Activated CD8-positive, alpha-beta memory T cell treated with anti-CD3 and anti-CD28 coated beads, Interleukin-2, amount 50 U/mL, for 24 hours (primary cell): Measurements from ENCODE around the gene FER1L5.

ENCODE experiments used
- DNase-seq: peaks from one replicate; pipeline ENCODE4 v3.0.0-alpha.2; 2020; ENCODE audit errors: extremely low read depth

Gene FER1L5

DNA sequence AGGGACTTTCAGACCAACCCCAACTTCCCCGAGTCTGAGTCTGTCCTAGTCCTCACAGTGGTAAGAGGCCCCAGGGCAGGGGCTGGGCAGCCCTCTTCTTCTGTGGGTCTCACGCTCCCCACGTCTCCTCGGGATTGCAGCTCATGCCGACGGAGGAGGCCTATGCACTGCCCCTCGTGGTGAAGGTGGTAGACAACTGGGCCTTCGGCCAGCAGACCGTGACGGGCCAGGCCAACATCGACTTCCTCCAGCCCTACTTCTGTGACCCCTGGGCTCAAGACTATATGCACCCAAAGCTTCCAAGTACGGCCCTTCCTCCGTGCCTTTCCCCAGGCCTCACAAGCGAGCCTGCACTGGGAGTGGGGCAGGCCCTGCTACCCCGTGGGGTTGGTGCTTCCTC lies 53.0 kb downstream of the FER1L5 start:
- DNase-seq, result no peak

GRCh38 chr2:96697476-96697875 lies 54.9 kb downstream of the FER1L5 start:
- DNase-seq, result no peak

- DNase-seq, result no peak
Measured at GRCh38 chr2:96698221-96698861, 55.8 kb downstream of the FER1L5 start.

DNA sequence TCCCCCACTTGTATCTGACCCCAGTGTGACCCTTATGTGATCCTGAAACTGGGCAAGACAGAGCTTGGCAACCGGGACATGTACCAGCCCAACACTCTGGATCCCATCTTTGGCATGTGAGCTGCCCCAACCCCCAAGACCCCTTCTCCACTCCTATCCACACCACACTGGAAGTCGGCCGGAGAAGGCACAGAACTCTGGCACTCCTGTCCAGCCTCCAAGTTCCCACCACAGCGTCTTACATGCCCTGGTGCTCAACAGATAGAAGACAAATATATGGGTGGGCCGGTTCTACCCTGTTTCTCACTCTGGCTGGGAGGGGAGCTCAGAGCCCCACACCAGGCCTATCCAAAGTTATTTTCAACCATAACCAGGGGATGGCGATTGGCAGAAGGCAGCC lies 56.5 kb downstream of the FER1L5 start:
- DNase-seq, result no peak

GRCh38 chr2:96699621-96700020 lies 57.1 kb downstream of the FER1L5 start:
- no peak for DNase-seq

DNA sequence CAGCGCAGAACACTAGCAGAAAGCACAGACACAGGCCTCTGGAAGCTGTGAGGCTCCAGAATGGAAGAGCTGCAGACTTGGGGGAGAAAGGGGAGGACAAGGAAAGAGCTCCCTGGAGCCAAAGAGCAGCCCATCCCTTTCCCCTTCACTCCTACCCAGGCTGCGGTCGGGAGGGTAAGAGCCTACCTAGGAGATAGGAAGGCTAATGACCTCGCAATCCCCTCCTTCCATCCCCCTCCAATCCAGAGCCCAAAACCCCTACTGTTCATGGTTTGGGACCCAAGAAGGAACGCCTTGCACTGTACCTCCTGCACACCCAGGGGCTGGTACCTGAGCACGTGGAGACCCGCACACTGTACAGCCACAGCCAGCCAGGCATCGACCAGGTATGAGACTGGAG lies 57.5 kb downstream of the FER1L5 start:
- DNase-seq, result no peak

DNA sequence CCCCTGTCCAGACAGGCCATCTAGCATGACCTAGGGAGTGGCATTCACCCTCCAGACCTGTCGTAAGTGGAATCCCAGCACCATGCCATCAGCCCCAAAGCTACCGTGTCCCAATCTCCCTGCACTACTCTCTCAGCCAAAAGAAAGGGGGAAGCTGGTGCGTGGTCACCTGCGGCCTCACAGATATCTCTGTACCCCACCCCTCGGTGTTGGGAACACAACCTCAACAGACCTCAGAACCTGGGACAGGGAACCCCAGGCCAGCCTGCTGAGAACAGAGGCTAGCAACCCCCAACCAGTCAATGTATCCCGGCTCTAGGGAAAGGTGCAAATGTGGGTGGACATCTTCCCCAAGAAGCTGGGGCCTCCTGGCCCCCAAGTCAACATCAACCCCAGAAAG lies 59.1 kb downstream of the FER1L5 start:
- no peak for DNase-seq

DNA sequence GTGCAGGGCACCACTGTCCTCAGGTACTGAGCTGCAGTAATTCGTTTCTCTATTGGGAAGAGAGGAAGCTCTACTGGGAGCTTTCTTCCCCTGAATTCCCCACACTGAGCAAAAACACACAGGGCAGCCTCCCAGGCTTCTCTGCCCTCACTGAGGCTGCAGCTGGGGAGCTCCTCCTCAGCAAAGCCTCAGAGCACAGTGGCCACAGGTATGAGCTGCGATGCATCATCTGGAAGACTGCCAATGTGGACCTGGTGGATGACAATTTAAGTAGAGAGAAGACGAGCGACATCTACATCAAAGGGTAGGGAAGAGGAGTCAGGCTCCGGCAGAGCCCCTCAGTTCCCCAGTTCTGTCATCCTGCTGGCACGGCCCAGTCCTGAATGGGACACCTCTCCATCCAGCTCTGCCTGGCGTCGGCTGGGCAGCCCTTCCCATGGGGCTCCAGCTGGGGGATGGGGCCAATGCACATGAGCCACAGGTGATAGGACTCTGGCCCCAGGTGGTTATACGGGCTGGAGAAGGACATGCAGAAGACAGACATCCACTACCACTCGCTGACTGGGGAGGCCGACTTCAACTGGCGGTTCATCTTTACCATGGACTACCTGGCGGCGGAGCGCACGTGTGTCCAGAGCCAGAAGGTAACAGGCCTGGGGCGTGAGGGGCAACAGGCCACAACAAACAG lies 59.7 kb downstream of the FER1L5 start:
- DNase-seq, result no peak

DNA sequence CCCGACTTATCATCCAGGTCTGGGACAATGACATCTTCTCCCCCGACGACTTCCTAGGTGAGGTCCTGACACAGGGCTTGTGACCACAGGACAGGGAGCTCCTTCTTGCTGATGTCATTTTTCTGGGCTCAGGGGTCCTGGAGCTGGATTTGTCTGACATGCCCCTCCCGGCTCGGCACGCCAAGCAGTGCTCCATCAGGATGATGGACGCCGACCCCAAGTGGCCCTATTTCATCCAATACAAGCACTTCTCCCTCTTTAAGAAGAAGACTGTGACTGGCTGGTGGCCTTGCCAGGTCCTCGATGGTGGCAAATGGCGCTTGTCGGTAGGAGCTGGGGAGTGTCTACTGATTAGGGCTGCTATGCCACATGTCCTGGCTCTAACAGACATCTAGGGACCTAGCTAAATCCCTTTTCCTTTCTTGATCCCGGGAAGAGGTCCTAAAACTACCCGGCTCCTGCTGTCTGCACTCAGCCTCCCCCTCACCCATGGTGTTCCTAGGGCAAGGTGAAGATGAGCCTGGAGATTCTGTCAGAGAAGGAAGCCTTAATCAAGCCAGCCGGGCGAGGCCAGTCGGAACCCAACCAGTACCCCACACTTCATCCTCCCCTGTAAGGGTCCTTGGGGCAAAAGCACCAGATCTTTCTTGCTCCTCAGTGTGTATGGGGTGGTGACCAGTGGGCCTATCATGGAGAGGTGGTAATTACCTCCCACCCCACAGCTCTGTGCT lies 60.6 kb downstream of the FER1L5 start:
- no peak for DNase-seq

DNA sequence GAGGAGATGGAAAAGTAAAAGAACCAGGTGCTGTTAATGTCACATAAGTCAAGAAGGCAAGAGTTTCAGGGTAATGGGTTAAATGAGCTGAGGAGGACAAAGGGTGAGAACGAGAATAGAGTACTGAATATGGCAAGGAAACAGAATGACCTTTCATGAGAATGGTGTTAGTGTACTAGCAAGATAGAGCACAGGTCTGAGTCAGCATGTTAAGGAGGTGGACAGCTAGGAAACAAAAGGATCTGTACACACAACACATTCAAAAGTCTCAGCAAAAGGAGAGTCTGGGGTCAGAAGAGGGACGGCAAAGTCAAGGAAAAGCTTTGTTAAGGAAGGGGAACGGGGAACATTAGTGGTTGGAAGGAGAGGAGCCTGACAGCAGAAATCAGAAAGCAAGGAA lies 68.4 kb downstream of the FER1L5 start:
- no peak for DNase-seq

GRCh38 chr2:96715658-96716057 lies 73.1 kb downstream of the FER1L5 start:
- no peak for DNase-seq

- DNase-seq, result no peak
Measured at GRCh38 chr2:96716388-96716787, 73.8 kb downstream of the FER1L5 start.

DNA sequence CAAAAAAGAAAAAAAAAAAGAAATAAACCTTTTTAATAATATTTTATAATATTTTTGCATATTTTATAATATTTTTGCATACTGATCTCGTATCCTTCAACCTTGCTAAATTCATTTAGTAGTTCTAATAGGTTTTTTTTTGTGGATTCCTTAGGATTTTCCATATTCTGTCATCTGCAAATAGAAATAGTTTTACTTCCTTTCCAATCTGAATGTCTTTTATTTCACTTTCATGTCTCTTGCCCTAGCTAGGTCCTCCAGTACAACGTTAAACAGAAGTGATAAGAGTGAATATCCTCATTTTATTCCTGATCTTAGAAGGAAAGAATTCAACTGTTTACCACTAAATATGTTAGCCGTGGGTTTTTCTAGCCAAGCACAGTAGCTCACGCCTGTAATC lies 83.6 kb downstream of the FER1L5 start:
- DNase-seq, result no peak

DNA sequence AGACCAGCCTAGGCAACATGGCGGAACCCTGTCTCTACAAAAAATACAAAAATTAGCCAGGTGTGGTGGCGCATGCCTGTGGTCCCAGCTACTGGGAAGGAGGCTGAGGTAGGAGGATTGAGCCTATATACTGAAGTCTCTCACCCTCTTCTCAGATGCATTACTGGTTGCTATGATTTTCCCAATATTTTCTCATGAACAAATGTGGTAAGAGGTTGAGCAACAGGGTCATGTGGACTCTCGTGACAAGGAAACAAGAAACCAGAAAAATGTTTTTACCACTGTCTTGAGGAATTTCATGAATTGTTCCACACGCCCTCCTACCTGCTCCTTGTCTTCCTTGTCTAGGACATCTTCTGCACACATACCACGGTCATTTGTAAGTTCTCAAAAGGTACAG lies 84.9 kb downstream of the FER1L5 start:
- no peak for DNase-seq

GRCh38 chr2:96729748-96730147 lies 87.2 kb downstream of the FER1L5 start:
- DNase-seq, result no peak

DNA sequence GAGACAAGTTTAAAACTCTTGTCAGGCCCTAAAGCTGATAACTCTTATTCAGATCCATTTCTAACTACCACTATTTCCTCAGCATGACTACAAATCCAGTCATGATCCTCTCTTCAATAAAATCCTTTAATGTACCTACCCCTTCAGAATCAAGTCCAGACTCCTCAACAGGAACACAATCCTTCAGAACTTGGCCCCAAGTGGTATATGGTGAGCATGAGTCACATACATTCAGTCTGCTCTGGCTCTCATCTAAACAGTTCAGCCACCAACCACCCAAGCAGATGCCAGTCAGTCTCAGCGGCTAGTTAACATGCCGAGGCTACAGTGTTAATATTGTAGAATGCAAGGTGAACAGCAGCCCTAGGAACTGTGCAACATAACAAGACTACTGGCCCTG lies 87.6 kb downstream of the FER1L5 start:
- DNase-seq, result no peak

GRCh38 chr2:96733931-96734330 lies 91.4 kb downstream of the FER1L5 start:
- no peak for DNase-seq

DNA sequence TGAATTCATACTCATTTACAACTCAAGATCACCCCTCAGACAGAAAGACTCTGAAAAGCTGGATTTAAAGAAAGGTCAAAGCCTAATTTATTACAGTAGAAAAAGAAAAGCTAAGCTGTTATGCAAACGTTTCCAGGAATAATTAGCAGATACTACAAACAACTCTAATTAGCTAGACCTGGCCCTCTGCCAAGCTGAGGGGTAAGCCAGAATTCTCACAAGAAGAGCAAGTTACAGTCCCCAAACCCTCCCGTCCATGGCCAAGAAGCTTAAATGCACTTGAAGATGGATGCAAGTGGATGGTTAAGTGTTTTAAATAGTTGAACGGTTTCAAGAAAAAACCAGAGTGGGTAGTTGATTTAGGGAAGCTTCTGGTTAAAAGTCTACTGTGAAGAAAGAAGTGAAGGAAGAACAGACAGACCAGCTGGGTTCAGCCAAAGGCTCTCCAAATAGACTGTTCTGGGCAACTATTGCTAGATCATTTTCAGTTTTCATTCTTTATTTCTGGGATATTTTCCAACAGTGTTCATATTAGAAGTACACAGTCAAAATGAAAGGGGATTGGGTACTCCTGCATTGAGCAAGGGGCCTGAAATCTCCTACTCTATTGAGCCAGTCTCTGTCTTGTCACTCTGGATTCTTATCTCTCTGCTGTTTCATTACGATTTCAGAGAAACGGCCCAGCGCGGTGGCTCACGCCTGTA lies 92.5 kb downstream of the FER1L5 start:
- DNase-seq, result no peak

GRCh38 chr2:96737251-96737650 lies 94.7 kb downstream of the FER1L5 start:
- DNase-seq, result no peak

- DNase-seq, result no peak
Measured at GRCh38 chr2:96737831-96738230, 95.3 kb downstream of the FER1L5 start.

DNA sequence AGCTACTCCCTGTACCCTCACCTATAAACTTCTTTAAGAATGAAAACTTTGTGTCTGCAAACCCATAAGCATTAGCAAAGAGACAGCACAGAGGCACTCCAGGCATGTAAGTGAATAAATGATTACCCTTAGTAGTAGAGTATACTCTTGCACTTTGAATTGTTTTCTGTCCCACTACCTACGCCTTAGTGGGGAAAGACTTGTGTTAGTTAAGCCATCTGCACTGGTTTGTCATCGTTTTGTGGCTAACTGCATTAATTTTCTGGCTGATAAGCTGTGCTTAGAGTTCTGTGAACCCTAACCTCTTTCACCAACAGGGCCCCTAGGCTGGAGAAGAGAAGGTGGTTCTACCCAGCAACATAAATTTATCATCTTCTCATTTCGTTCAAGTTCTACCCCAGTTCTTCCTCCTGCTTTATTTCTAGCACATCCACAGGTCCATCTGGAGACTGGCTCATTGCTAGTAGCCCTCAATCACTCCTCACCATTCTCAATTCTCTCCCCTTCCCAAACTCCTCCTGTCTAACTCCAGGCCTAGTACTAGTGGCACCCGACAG lies 96.6 kb downstream of the FER1L5 start:
- no peak for DNase-seq
